K562 (cell line): ENCODE data around the gene EEA1. TPM values are rescaled to one million over a fixed set of nuclear protein-coding genes. Genes with fewer than 3 reads are reported as not detected.

Experiments
- ATAC-seq: fragments of 200-7000 bp; cut with Tn5 transposase; 3 replicates; pipeline ENCODE4 v1.9.1; 2020; ENCODE audit warnings: moderate library complexity
- BruUV-seq: library from RNA; stranded (reverse); fragments of 400-500 nt; replicated peaks from 2 replicates; lab custom pipeline; 2021; lab: Mats Ljungman, UMichigan
- CTCF ChIA-PET: fragments of 300-600 bp; formaldehyde crosslinking; extraction: SDS; loops from one replicate; lab custom pipeline; 2021; ENCODE audit warnings: low intra/inter-chr PET ratio; lab: Yijun Ruan, JAX
- POLR2A ChIA-PET: fragments of 300-600, 350-650 bp; sonication (Branson Sonifier 250); formaldehyde crosslinking; extraction: SDS; loops from one replicate; lab custom pipeline; 2021; ENCODE audit warnings: antibody characterized with exemption, inconsistent platforms; lab: Yijun Ruan, JAX
- DNase-seq, 4 experiments: peaks; one replicate each; pipeline versions ENCODE4 v3.0.0 to v3.0.0-alpha.2; 2011 to 2018; ENCODE audit warnings: low spot score in 3 of 4, mixed read lengths in 3 of 4; ENCODE audit errors: extremely low read depth in 1 of 4
- FAIRE-seq: peaks from 2 replicates; lab custom pipeline; 2011; peaks lifted over from hg19 to GRCh38; lab: Jason Lieb, UNC
- H2AFZ ChIP-seq: 2 replicates; pipeline ENCODE4 v1.6.0; 2011; ENCODE audit warnings: low read depth, low read length, control low read depth, inconsistent platforms
- H3K27ac ChIP-seq: fragments of 200-600 bp; 3 replicates; pipeline ENCODE4 v1.8.0; 2011; ENCODE audit warnings: low read depth, mild to moderate bottlenecking, control low read depth, inconsistent platforms, low read length, moderate library complexity, mixed read lengths; ENCODE audit errors: extremely low read depth
- H3K27me3 ChIP-seq, 2 experiments: fragments of 300-600 bp in 1 of 2; 2 replicates in 1 of 2; 3 replicates in 1 of 2; pipeline versions ENCODE4 v1.6.0 to v1.8.0; 2011; ENCODE audit warnings: inconsistent platforms in 2 of 2, low read length in 2 of 2, mild to moderate bottlenecking in 1 of 2, mixed read lengths in 1 of 2, moderate library complexity in 1 of 2; ENCODE audit not compliant: control insufficient read depth in 2 of 2, insufficient read depth in 2 of 2
- H3K36me3 ChIP-seq: fragments of 300-600 bp; 3 replicates; pipeline ENCODE4 v1.8.0; 2011; ENCODE audit warnings: mild to moderate bottlenecking, low read length, inconsistent platforms; ENCODE audit not compliant: control insufficient read depth, insufficient read depth
- H3K4me1 ChIP-seq, 2 experiments: fragments of 200-600 bp in 1 of 2; replicated peaks in 1 of 2; 2 replicates in 1 of 2; 3 replicates in 1 of 2; pipeline versions ENCODE4 v1.5.1 to v1.8.0; 2011; ENCODE audit warnings: inconsistent platforms in 2 of 2, low read length in 2 of 2, mild to moderate bottlenecking in 1 of 2, mixed read lengths in 1 of 2, moderate library complexity in 1 of 2; ENCODE audit not compliant: control insufficient read depth in 2 of 2, insufficient read depth in 2 of 2
- H3K4me2 ChIP-seq: 2 replicates; pipeline ENCODE4 v1.6.1; 2011; ENCODE audit warnings: low read length, control low read depth, inconsistent platforms, mixed read lengths; ENCODE audit not compliant: insufficient read depth
- H3K4me3 ChIP-seq: fragments of 200-600 bp; sonication (generic), shearing (Covaris generic); 2 replicates; pipeline ENCODE4 v1.5.1; 2016; ENCODE audit warnings: control low read depth, inconsistent platforms
- H3K79me2 ChIP-seq: fragments of 200-600 bp; 3 replicates; pipeline ENCODE4 v1.8.0; 2011; ENCODE audit warnings: low read length, inconsistent platforms; ENCODE audit not compliant: control insufficient read depth, insufficient read depth
- H3K9ac ChIP-seq, 2 experiments: 2 replicates each; pipeline versions ENCODE4 v1.6.0 to v1.6.1; 2011; ENCODE audit warnings: low read depth in 2 of 2, low read length in 2 of 2, control low read depth in 1 of 2, inconsistent platforms in 1 of 2, mild to moderate bottlenecking in 1 of 2, mixed read lengths in 1 of 2; ENCODE audit not compliant: insufficient read depth in 1 of 2
- H3K9me1 ChIP-seq: one replicate; pipeline ENCODE4 v1.6.0; 2011; ENCODE audit warnings: inconsistent platforms, mild to moderate bottlenecking, low read length, moderate library complexity; ENCODE audit not compliant: control insufficient read depth, insufficient read depth
- H3K9me3 ChIP-seq: replicated peaks from 2 replicates; pipeline ENCODE4 v1.5.1; 2011; ENCODE audit warnings: low read depth, low read length, inconsistent platforms; ENCODE audit not compliant: control insufficient read depth, insufficient read depth
- H4K20me1 ChIP-seq: replicated peaks from 2 replicates; pipeline ENCODE4 v1.6.1; 2011; ENCODE audit warnings: low read length, inconsistent platforms, mixed read lengths; ENCODE audit not compliant: control insufficient read depth, insufficient read depth
- BMI1 ChIP-seq: fragments of 150-350 bp; IDR thresholded peaks from 2 replicates; pipeline ENCODE4 v1.6.1; 2014; ENCODE audit warnings: low read length
- CBFA2T3 ChIP-seq: fragments of 450-650 bp; IDR thresholded peaks from 2 replicates; pipeline ENCODE4 v1.6.1; 2017
- EZH2 ChIP-seq: IDR thresholded peaks from 2 replicates; pipeline ENCODE4 v1.6.1; 2012; ENCODE audit warnings: low read depth, mild to moderate bottlenecking, inconsistent platforms, low read length, borderline replicate concordance
- KAT2B ChIP-seq: IDR thresholded peaks from one replicate; pipeline ENCODE4 v1.6.1; 2012; ENCODE audit warnings: low read depth, mild to moderate bottlenecking, control low read depth, inconsistent platforms, low read length, moderate library complexity
- PKNOX1 ChIP-seq: fragments of 450-650 bp; IDR thresholded peaks from 2 replicates; pipeline ENCODE4 v1.6.1; 2016
- POLR2G ChIP-seq: fragments of 200-400 bp; formaldehyde crosslinking; IDR thresholded peaks from 2 replicates; pipeline ENCODE4 v1.6.1; 2017; ENCODE audit warnings: low read depth, mild to moderate bottlenecking, antibody characterized with exemption, low read length, moderate library complexity
- PRMT5 ChIP-seq: sonication (generic); formaldehyde crosslinking; IDR thresholded peaks from 2 replicates; pipeline ENCODE4 v1.5.0; 2020; ENCODE audit warnings: missing genetic modification reagents
- PYGO2 ChIP-seq: fragments of 450-650 bp; IDR thresholded peaks from 2 replicates; pipeline ENCODE4 v1.6.1; 2016; ENCODE audit warnings: mild to moderate bottlenecking, missing genetic modification characterization, moderate library complexity, missing compliant biosample characterization
- RBM17 ChIP-seq: fragments of 200-400 bp; formaldehyde crosslinking; IDR thresholded peaks from 2 replicates; pipeline ENCODE4 v1.6.1; 2017; ENCODE audit warnings: low read depth, mild to moderate bottlenecking, low read length, borderline replicate concordance
- RBM39 ChIP-seq: fragments of 200-400 bp; formaldehyde crosslinking; optimal IDR thresholded peaks from 2 replicates; pipeline ENCODE3; 2018; ENCODE audit warnings: low read depth, low read length
- SMARCB1 ChIP-seq: IDR thresholded peaks from 2 replicates; pipeline ENCODE4 v1.6.1; 2011; ENCODE audit warnings: improper control_type of control experiment, low read depth; ENCODE audit not compliant: insufficient read length
- TARDBP ChIP-seq: fragments of 450-650 bp; IDR thresholded peaks from 2 replicates; pipeline ENCODE4 v1.6.1; 2016
- TCFL5 ChIP-seq: fragments of 250-450 bp; sonication (Bioruptor Pico); conservative IDR thresholded peaks from 2 replicates; pipeline ENCODE4 v1.6.1; 2021; ENCODE audit warnings: mild to moderate bottlenecking, moderate library complexity, matching md5 sums
- THAP12 ChIP-seq: fragments of 250-450 bp; sonication (Bioruptor Pico); IDR thresholded peaks from 2 replicates; pipeline ENCODE4 v1.9.0; 2021; ENCODE audit warnings: mild to moderate bottlenecking, inconsistent platforms
- THRB ChIP-seq: fragments of 450-650 bp; formaldehyde crosslinking; conservative IDR thresholded peaks from 2 replicates; pipeline ENCODE4 v1.4.0; 2022; ENCODE audit warnings: mild to moderate bottlenecking, missing genetic modification characterization
- TOE1 ChIP-seq, 2 experiments: fragments of 450-650 bp in 1 of 2; sonication (generic) in 1 of 2; formaldehyde crosslinking in 1 of 2; IDR thresholded peaks; 2 replicates each; pipeline versions ENCODE4 v1.7.1 to v1.8.0; 2016 to 2022; ENCODE audit warnings: borderline replicate concordance in 2 of 2, mild to moderate bottlenecking in 2 of 2, antibody characterized with exemption in 1 of 2, inconsistent platforms in 1 of 2, low read depth in 1 of 2, missing genetic modification reagents in 1 of 2, moderate library complexity in 1 of 2
- WGBS: fragments of 100-300 bp; shearing (Covaris generic); methylation state at CpG from one replicate; pipeline ENCODE4 v1.1.6; 2016; ENCODE audit warnings: low coverage, mixed read lengths; ENCODE audit not compliant: insufficient coverage; ENCODE audit errors: missing lambda C conversion rate; 5-methylcytosine and 5-hydroxymethylcytosine counted together
- in situ Hi-C: fragments of 300-500 bp; cut with MboI; formaldehyde crosslinking; loops from 4 replicates; pipeline ENCODE4 v1.15.0; 2018; ENCODE audit warnings: inconsistent platforms, mixed read lengths
- intact Hi-C: fragments of 100-400 bp; cut with micrococcal nuclease; formaldehyde crosslinking; loops from 2 replicates; pipeline ENCODE4 v1.14.2; 2022
- polyA plus RNA-seq, 8 experiments: library from polyadenylated mRNA; depleted of rRNA in 4 of 8; stranded (reverse) in 5 of 8; unstranded in 3 of 8; fragments of >200 nt; fragmentation: Nextera tagmentation in 2 of 8; fragmentation: Illumina TruSeq in 1 of 8; extraction: Ambion mirVana in 2 of 8; extraction: Trizol in 1 of 8; gene quantifications; 2 replicates each; pipeline versions ENCODE4 v1.2.1 to v1.2.3, GENCODE V29; 2011 to 2014; ENCODE audit warnings: inconsistent platforms in 1 of 8, missing spikeins in 1 of 8
- total RNA-seq, 7 experiments: library from RNA; depleted of rRNA in 6 of 7; stranded (reverse); fragments of >200 nt in 6 of 7; fragmentation: Illumina TruSeq in 2 of 7; extraction: Trizol in 2 of 7; gene quantifications; 2 replicates each; pipeline versions ENCODE4 v1.2.1 to v1.2.3, GENCODE V29; 2011 to 2021; ENCODE audit warnings: low replicate concordance in 1 of 7
- TF ChIP-seq, protein P1 (sequence below): fragments of 450-650 bp; IDR thresholded peaks from one replicate; pipeline ENCODE4 v1.6.1; 2018; ENCODE audit warnings: mild to moderate bottlenecking, moderate library complexity; ENCODE audit not compliant: partially characterized antibody

Gene EEA1
- total and polyA plus RNA-seq, 9 of the 15 experiments (the other 6 are each of a cell fraction or from before 2014, with no cell fraction given): 3.5 to 17.1 (median 7.5) TPM

- WGBS: 90% methylated on average over 4 of the region's 4 CpGs
- ChIA-PET POLR2A (no interaction called here), CTCF (interaction anchor here (0.6 kb wide), 1 partner anchor 1323 kb away, joined by 3 read pairs; no protein-coding TSS in a partner anchor)
- Histone ChIP-seq H2AFZ (no peak overlapping the region), H3K4me2 (no peak overlapping the region), H3K27me3 (no peaks in the 10 kb centered on the region), H3K4me3 (no peak overlapping the region), H4K20me1 (no peaks in the 10 kb centered on the region), H3K9ac (no peak overlapping the region), H3K36me3 (peaks cover 48% of the 10 kb centered on the region), H3K9me1 (no peaks in the 10 kb centered on the region)
- DNase-seq (no peak), FAIRE-seq (no peak)
- in situ Hi-C loops: no loop called here
- no TSS peak for BruUV-seq
- TF ChIP-seq BMI1 (no peak), THAP12 (CRISPR knock-in tag) (no peak), TCFL5 (no peak), EZH2 (no peak), POLR2G (no peak), PYGO2 (no peak), RBM39 (no peak), KAT2B (no peak), SMARCB1 (no peak), CBFA2T3 (no peak), RBM17 (no peak), TOE1 (IDR thresholded peaks at IDR 0.05; ENCODE audit: borderline replicate concordance) (no peak), TOE1 (CRISPR knock-in tag; IDR thresholded peaks at IDR 0.05; ENCODE audit: borderline replicate concordance, low read depth) (no peak), TARDBP (no peak), PRMT5 (no peak), THRB (CRISPR knock-in tag) (no peak), PKNOX1 (no peak)
- TF ChIP-seq, protein P1, sequence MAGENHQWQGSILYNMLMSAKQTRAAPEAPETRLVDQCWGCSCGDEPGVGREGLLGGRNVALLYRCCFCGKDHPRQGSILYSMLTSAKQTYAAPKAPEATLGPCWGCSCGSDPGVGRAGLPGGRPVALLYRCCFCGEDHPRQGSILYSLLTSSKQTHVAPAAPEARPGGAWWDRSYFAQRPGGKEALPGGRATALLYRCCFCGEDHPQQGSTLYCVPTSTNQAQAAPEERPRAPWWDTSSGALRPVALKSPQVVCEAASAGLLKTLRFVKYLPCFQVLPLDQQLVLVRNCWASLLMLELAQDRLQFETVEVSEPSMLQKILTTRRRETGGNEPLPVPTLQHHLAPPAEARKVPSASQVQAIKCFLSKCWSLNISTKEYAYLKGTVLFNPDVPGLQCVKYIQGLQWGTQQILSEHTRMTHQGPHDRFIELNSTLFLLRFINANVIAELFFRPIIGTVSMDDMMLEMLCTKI: no peak
- TF ChIP-seq, all 486 proteins: peak for 0
- no peaks in the 10 kb centered on the region for H3K4me1 ChIP-seq
- no peaks in the 10 kb centered on the region for H3K9me3 ChIP-seq
- intact Hi-C loops: no loop called here
- ATAC-seq: no peak
- H3K27ac ChIP-seq: no peak overlapping the region
- no peaks in the 10 kb centered on the region for H3K79me2 ChIP-seq
These were observed 118.7 kb downstream of the EEA1 start for GRCh38 chr12:92810370-92810769.
